Activated CD8-positive, alpha-beta memory T cell treated with anti-CD3 and anti-CD28 coated beads for 36 hours (primary cell): ENCODE data around the gene ZMYND11. TPM values are rescaled to one million over a fixed set of nuclear protein-coding genes. Genes with fewer than 3 reads are reported as not detected.

ENCODE experiments used
- CTCF ChIA-PET: fragments of 350-600 bp; sonication (Branson Sonifier 250); formaldehyde crosslinking; loops from one replicate; lab custom pipeline; 2021; ENCODE audit warnings: antibody characterized with exemption; lab: Charles Lee
- POLR2A ChIA-PET: fragments of 350-600 bp; sonication (Branson Sonifier 250); formaldehyde crosslinking; loops from one replicate; lab custom pipeline; 2021; ENCODE audit warnings: antibody characterized with exemption; lab: Charles Lee
- total RNA-seq, 2 experiments: library from RNA; stranded (reverse); gene quantifications; one replicate each; pipeline ENCODE4 v1.2.3, GENCODE V29; 2021

ZMYND11 gene
- 10 to 100 TPM; 26.6 to 29.4 TPM for total RNA-seq

- ChIA-PET CTCF (interaction anchor here (1.0 kb wide), 1 partner anchor 9 kb away, joined by 3 read pairs; no protein-coding TSS in a partner anchor), POLR2A (no interaction called here)
Measured at GRCh38 chr10:135132-135600, at the start of gene ZMYND11. Gene ZMYND11 (plus strand): TSS chr10:135455. CDS start chr10:180013, 44,558 bp downstream.

GRCh38 chr10:86031-86430, 49.2 kb upstream of the ZMYND11 start:
- CTCF ChIA-PET = interaction anchor here (1.5 kb wide), 1 partner anchor 10 kb away, joined by 3 read pairs; no protein-coding TSS in a partner anchor
- POLR2A ChIA-PET = no interaction called here

DNA sequence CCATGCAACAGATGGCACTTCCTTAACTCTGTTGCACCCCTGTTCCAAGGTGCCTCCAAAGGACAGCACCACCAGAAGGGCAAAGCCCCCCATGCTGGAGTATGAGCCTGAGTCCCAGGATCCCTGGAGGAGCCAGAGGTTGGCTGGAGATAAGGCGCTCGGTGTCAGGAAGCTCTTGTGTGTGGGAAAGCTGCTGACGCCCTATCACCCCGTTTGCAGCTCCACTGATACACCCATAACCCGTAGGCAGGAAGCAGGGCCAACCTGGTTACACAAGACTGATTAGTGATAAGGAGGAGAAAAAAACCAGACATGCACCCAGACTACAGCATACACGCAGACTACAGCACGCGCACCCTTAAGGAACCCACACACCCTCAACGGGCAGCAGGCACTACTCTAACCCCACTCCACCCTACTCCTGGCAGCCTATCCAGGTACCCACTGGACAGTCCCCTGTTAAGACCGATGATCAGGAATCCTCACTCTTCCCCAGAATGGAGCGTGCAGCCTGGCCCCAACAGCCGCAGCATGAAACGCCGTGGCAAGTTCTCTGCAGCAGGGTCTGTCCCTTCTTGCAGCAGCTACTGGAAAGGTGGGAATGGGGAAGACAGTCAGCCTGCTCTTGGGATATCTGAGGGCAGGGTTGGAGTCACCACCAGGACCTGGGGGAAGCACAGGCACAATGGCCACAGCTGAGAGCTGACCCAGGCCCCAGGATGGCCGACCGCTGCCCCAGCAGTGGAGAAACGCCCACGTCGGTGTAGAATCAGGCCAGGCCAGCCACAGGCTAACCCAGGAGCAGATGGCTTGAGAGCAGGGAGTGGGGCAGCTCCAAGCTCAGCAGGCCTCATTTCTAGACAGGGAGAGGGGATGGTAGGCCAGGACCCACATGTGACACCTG, 47.8 kb upstream of the ZMYND11 start:
- POLR2A ChIA-PET = no interaction called here
- CTCF ChIA-PET = no interaction called here

- POLR2A ChIA-PET = no interaction called here
- CTCF ChIA-PET = no interaction called here
Measured at GRCh38 chr10:88253-88652, 47.0 kb upstream of the ZMYND11 start.

DNA sequence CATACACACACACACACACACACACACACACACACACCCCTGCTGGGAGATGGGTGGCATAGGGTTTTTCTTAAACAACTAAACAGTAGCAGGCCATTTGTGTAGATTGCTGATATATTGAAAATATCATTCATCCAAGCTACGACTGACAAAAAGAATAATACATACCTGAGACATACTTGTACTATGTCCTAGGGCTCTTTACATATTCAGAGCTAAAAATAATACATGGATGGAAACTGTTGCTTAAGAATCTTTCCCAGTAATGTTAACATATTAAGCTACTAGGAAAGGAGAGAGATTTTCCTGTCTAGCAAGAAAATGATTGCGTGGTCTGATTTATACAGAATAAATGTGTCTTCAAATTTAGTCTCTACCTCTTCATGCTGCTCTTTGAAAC, 46.0 kb upstream of the ZMYND11 start:
- CTCF ChIA-PET = no interaction called here
- POLR2A ChIA-PET = no interaction called here

DNA sequence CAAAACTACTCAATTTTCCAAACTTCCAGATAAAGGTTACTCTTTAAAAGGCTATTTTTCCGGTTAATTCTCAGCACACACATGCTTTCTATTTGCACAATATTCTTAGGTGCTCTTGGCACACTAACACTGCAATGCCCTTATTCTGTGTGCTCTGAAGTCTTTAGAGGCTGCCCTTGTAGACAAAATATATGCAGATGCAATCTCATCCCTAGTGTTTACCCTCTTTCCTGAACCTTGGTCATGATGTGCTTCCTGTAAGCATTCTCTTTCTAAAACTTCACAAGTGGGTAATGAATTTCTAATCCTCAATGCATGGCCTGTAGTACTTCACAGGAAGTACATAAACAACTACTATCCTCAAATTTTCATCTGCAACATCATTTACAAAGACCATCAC, 45.1 kb upstream of the ZMYND11 start:
- ChIA-PET POLR2A (no interaction called here), CTCF (no interaction called here)

GRCh38 chr10:91313-91712, 43.9 kb upstream of the ZMYND11 start:
- ChIA-PET CTCF (no interaction called here), POLR2A (no interaction called here)

DNA sequence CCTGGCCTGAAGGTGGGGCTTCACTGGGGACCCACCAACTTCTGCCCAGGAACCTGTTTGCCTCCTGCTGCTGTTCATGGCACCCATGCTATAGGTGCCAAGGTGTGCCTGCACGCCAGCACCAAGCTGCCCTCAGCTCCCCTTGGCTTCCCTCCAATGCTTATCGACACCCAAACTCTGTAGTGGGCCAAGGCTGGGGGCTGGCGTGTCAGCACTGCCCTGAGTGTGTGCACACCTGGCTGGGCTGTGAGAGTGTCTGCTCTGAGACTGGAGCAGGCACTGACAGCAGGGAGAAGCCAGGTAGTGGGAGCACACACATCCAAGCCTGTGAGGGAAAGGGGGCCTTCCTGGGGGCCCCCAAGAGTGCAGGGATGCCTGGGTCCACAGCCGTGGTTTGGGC, 43.1 kb upstream of the ZMYND11 start:
- CTCF ChIA-PET = no interaction called here
- POLR2A ChIA-PET = no interaction called here

DNA sequence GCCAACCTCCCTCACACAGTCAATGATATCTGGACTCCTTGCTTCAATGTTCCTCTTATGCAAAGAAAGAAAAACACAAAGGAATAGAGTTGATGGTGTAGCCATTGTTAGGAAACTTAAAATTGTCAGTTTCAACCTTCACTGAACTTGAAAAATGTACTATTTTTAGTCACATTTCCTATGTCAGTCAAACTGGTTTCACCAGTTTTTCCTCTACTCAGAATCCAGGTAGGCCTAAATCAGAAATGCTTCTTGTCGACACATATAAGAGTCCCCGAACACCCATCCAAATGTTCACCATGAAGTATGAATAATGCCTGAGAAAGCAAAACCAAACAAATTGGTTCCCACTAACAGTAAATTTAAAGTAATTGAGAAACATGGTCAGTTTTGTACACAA, 42.4 kb upstream of the ZMYND11 start:
- CTCF ChIA-PET = no interaction called here
- POLR2A ChIA-PET = no interaction called here

DNA sequence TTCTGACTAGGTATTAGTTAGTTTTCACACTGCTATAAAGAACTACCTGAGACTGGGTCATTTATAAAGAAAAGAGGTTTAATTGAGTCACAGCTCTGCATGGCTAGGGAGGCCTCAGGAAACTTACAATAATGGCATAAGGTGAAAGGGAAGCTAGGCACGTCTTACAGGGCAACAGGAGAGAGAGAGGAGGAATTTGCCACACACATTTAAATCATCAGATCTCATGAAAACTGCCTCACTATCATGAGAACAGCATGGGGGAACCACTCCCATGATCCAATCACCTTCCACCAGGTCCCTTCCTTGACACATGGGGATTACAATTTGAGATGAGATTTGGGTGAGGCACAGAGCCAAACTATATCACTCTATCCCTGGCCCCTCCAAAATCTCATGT, 40.6 kb upstream of the ZMYND11 start:
- POLR2A ChIA-PET = no interaction called here
- CTCF ChIA-PET = no interaction called here

DNA sequence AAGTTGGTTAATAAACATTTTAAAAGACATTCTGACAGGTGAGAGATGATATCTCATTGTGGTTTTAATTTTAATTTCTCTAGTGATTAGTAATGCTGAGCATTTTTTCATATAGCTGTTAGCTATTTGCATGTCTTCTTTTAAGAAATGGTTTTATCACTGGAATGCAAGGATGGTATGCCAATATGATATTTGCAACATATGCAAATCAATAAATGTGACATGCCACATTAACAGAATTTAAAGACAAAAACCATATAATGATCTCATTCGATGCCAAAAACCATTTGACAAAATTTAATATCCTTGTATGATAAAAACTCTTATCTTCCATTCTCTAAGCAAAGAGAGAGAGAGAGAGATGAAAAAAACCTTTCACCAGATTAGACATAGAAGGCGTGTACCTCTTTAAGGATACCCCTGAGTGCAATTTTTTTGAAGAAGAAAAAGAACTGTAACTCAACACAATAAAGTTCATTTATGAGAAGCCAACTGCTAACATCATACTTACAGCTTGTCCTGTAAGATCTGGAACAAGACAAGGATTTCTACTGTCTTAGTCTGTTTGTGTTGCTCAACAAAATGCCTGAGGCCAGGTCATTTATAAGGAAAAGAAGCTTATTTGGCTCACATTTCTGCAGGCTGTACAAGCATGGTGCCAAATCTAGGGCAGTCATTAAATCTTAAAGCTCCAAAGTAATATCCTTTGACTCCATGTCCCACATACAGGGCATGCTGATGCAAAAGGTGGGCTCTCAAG, 39.7 kb upstream of the ZMYND11 start:
- ChIA-PET POLR2A (no interaction called here), CTCF (no interaction called here)

GRCh38 chr10:96466-96865, 38.8 kb upstream of the ZMYND11 start:
- ChIA-PET CTCF (no interaction called here), POLR2A (no interaction called here)

DNA sequence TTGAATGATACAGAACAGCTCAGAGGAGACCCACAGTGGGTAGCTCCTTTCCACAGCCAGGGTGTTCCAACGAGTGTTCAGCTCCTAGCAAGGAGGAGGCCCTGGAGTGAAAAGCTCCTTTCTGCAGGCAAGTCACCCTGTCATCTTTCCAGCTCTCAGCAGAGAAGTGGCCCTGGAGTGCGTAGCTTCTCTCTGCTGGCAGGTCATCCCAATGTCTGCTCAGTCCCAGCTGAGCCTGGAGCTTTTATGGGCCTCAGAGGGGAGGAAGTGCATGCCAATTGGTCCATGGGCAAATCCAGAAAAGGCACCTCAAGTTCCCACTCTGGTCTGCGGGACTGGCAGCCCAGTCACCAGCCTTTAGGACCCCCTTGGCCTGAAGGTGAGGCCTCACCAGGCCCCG, 30.8 kb upstream of the ZMYND11 start:
- CTCF ChIA-PET = no interaction called here
- POLR2A ChIA-PET = no interaction called here

GRCh38 chr10:104862-105565, 30.2 kb upstream of the ZMYND11 start:
- CTCF ChIA-PET = no interaction called here
- POLR2A ChIA-PET = no interaction called here

DNA sequence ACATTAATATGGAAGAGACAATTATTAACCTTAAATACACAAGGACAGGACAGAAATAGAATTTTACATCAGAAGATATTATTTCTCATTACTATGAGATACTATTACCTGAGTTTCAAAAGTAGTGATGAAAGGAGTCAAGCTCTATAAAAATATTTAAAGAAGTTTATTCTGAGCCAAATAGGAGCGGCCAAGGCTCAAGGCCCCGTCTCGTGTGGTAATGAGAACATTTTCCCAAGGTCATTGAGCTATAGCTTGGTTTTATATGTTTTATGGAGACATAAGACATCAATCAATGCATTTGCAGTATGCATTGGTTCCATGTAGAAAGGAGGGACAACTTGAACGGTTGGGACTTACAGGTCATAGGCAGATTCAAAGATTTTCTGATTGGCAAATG, 29.4 kb upstream of the ZMYND11 start:
- POLR2A ChIA-PET = no interaction called here
- CTCF ChIA-PET = no interaction called here

GRCh38 chr10:106740-107139, 28.5 kb upstream of the ZMYND11 start:
- ChIA-PET CTCF (no interaction called here), POLR2A (no interaction called here)

DNA sequence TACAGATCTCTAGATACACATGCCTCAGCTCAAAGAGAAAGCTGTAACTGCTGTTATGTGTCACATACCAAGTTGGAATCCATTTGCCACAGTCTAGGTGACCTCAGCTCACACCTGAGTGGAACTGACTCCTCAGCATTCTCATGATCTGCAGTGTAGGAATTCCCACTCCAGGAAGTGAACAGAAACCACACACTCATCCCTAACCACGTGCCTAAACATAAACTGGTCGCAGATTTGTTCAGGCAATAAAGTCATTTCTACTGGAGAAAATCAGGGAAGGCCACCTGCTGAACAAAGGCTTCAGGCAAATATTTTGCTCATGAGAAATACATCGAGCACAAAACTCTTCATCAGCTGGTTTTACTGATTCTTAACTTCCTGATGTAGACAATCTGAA, 23.0 kb upstream of the ZMYND11 start:
- POLR2A ChIA-PET = no interaction called here
- CTCF ChIA-PET = no interaction called here

GRCh38 chr10:124874-125273, 10.4 kb upstream of the ZMYND11 start:
- ChIA-PET CTCF (no interaction called here), POLR2A (no interaction called here)

DNA sequence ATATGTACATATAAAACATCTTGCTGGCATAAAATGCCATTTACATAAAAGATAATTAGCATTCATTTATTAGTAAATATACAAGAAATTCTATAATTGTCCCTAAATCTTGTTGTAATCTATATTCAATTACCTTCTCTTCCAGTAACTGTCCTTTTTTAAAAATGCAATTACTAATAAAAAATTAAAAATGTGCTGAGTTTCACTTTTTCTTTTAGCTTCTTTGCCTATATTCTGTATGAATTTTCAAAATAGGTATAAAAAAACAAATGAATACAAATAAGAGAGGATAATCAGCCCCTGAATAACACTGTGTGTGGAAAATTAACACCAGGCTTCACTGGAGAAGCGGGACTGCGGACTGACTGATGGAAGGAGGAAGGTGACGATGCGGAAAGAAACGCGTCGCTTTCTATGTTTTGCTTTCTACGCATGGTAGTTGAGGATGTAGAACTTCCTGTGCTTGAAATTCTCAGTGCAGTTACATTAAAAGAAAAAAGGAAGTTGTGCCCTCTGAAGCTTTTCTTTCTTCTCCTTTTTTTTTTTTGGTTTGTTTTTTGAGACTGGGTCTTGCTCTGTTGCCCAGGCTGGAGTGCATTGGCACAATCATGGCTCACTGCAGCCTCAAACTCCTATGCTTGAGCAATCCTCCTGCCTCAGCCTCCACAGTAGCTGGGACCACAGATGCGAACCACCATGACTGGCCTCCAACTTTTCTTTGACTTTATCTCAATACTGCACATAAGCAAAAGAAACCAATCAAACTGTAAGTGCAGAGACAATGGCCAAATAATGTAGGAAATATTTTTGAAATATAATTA, 7.4 kb upstream of the ZMYND11 start:
- CTCF ChIA-PET = no interaction called here

More for the DNA sequence above, 7.4 kb upstream of the ZMYND11 start:
- POLR2A ChIA-PET = interaction anchor here (1.1 kb wide), 1 partner anchor 8 kb away, joined by 5 read pairs; no protein-coding TSS in a partner anchor
